HepG2 (cell line): ENCODE measurements around the gene LYZL1. TPM values are rescaled to one million over a fixed set of nuclear protein-coding genes. Genes with fewer than 3 reads are reported as not detected.

Source experiments
- ARID3A ChIP-seq: IDR thresholded peaks from 2 replicates; pipeline ENCODE4 v1.6.1; 2012; ENCODE audit warnings: low read depth, low read length, improper control_type of control experiment
- CBX5 ChIP-seq: sonication (generic); formaldehyde crosslinking; IDR thresholded peaks from 2 replicates; pipeline ENCODE4 v1.4.0; 2020; ENCODE audit warnings: missing genetic modification reagents, borderline replicate concordance
- DPF2 ChIP-seq: sonication (generic); formaldehyde crosslinking; IDR thresholded peaks from 2 replicates; pipeline ENCODE4 v1.4.0; 2020; ENCODE audit warnings: mild to moderate bottlenecking, low read depth, missing genetic modification reagents, borderline replicate concordance
- EP300 ChIP-seq, 3 experiments: sonication (generic) in 1 of 3; formaldehyde crosslinking in 1 of 3; IDR thresholded peaks; 2 replicates each; pipeline versions ENCODE4 v1.5.1 to v1.6.1; 2011 to 2020; ENCODE audit warnings: low read depth in 2 of 3, low read length in 2 of 3, borderline replicate concordance in 1 of 3, improper control_type of control experiment in 1 of 3, mild to moderate bottlenecking in 1 of 3, missing genetic modification reagents in 1 of 3, moderate library complexity in 1 of 3
- FOXA3 ChIP-seq: IDR thresholded peaks from 2 replicates; pipeline ENCODE4 v1.6.1; 2016; ENCODE audit warnings: missing genetic modification reagents, missing compliant biosample characterization
- HNRNPK ChIP-seq: fragments of 200-400 bp; formaldehyde crosslinking; IDR thresholded peaks from 2 replicates; pipeline ENCODE4 v1.6.1; 2018; ENCODE audit warnings: low read length, low read depth, moderate library complexity, mild to moderate bottlenecking; ENCODE audit not compliant: poor library complexity, severe bottlenecking
- NFYC ChIP-seq: IDR thresholded peaks from 2 replicates; pipeline ENCODE4 v1.6.1; 2016; ENCODE audit warnings: missing genetic modification reagents, missing compliant biosample characterization
- PHF21A ChIP-seq: sonication (generic); formaldehyde crosslinking; IDR thresholded peaks from 2 replicates; pipeline ENCODE4 v1.5.0; 2020; ENCODE audit warnings: mild to moderate bottlenecking, missing genetic modification reagents
- POLR2G ChIP-seq: fragments of 200-400 bp; formaldehyde crosslinking; IDR thresholded peaks from 2 replicates; pipeline ENCODE4 v1.6.1; 2018; ENCODE audit warnings: mild to moderate bottlenecking, low read depth, low read length, moderate library complexity
- RCOR2 ChIP-seq: IDR thresholded peaks from 2 replicates; pipeline ENCODE4 v1.6.1; 2016; ENCODE audit warnings: missing biosample characterization, missing genetic modification reagents
- ZFP1 ChIP-seq: IDR thresholded peaks from 2 replicates; pipeline ENCODE4 v1.6.1; 2016
- ZNF580 ChIP-seq: IDR thresholded peaks from 2 replicates; pipeline ENCODE4 v1.6.1; 2016; ENCODE audit warnings: low read depth, borderline replicate concordance
- ZNF777 ChIP-seq: sonication (generic); formaldehyde crosslinking; IDR thresholded peaks from 2 replicates; pipeline ENCODE4 v1.4.0; 2020; ENCODE audit warnings: missing genetic modification reagents
- polyA plus RNA-seq, 8 experiments: library from polyadenylated mRNA; depleted of rRNA in 3 of 8; stranded (reverse) in 7 of 8; unstranded in 1 of 8; fragments of >200 nt; fragmentation: Illumina TruSeq in 4 of 8; extraction: Trizol in 4 of 8; gene quantifications; 2 replicates each; pipeline versions ENCODE4 v1.2.1 to v1.2.3, GENCODE V29; 2011 to 2016; ENCODE audit warnings: low read depth in 4 of 8, missing spikeins in 1 of 8, mixed read lengths in 1 of 8; ENCODE audit not compliant: insufficient read depth in 1 of 8
- total RNA-seq, 5 experiments: library from RNA; depleted of rRNA; stranded (reverse); fragments of >200 nt; fragmentation: Illumina TruSeq; extraction: Trizol; gene quantifications; 2 replicates each; pipeline ENCODE4 v1.2.3, GENCODE V29; 2016; ENCODE audit warnings: low read depth in 1 of 5
- TF ChIP-seq, protein P1 (sequence below): sonication (generic); formaldehyde crosslinking; IDR thresholded peaks from 2 replicates; pipeline ENCODE4 v1.4.0; 2020; ENCODE audit warnings: missing genetic modification reagents
- TF ChIP-seq, protein P2 (sequence below): sonication (generic); formaldehyde crosslinking; IDR thresholded peaks from 2 replicates; pipeline ENCODE4 v1.5.1; 2020; ENCODE audit warnings: mild to moderate bottlenecking, missing genetic modification reagents, borderline replicate concordance

Gene LYZL1
- total and polyA plus RNA-seq, 2 of the 13 experiments (the other 11 are each of a cell fraction or from before 2014, with no cell fraction given) = not detected

DNA sequence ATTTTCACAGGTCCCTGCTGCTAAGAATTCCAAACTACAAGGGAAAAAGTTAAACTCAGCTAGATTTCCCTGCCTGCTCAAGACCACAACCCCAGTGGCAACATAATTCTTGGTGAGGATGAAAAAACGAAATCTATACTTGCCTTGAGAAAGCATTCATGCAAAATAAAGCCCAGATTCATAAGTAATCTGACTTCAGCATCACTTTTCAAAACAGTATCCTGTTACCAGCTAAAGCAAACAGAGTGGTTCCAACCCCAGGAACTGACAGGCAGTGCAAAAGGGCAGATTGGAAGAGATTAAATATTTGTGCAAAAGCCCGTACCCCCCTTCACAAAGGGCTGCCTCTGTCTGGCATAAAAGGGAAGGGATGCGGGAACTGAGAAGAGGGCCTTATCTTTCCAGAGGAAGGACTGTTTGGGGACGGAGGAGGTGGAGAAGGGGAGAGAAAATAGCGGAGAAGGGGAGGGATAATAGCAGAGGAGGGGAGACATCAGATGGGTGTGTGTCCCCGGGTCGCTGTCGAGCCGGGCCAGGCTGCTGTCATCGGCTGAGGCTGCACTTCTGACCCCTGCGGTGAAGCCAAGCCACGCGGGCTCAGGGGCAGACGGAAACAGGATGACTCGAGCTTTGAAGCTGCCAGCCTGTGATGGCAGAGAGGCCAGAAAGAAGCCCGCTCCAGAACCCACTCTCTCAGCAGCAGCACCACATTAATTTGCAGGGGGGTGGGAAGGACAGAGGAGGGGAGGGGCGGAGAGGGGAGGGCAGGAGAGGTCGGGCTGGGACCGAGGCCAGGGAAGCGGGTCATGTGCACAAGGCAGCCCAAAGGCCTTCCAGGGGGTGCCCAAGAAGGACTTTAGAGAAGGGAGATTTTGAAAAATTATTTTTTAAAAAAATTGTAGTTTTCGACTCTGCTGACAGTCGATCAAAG is 29.5 kb downstream of the LYZL1 start (continued):
- TF ChIP-seq ARID3A = peak; percentile 71
- TF ChIP-seq ZNF580 (CRISPR knock-in tag) = 0 out of 2 replicates have a peak, but pooled peaks have one; percentile 28
- peak; percentile 40 for TF ChIP-seq HNRNPK
- TF ChIP-seq RCOR2 (CRISPR knock-in tag) = peak; percentile 59; the same call in 1 of the 2 replicates
- peak; percentile 48; the same call in 1 of the 2 replicates for TF ChIP-seq CBX5 (CRISPR knock-in tag)
- 0 out of 2 replicates have a peak, but pooled peaks have one; percentile 10 for TF ChIP-seq NFYC (CRISPR knock-in tag)
- TF ChIP-seq, protein P1, sequence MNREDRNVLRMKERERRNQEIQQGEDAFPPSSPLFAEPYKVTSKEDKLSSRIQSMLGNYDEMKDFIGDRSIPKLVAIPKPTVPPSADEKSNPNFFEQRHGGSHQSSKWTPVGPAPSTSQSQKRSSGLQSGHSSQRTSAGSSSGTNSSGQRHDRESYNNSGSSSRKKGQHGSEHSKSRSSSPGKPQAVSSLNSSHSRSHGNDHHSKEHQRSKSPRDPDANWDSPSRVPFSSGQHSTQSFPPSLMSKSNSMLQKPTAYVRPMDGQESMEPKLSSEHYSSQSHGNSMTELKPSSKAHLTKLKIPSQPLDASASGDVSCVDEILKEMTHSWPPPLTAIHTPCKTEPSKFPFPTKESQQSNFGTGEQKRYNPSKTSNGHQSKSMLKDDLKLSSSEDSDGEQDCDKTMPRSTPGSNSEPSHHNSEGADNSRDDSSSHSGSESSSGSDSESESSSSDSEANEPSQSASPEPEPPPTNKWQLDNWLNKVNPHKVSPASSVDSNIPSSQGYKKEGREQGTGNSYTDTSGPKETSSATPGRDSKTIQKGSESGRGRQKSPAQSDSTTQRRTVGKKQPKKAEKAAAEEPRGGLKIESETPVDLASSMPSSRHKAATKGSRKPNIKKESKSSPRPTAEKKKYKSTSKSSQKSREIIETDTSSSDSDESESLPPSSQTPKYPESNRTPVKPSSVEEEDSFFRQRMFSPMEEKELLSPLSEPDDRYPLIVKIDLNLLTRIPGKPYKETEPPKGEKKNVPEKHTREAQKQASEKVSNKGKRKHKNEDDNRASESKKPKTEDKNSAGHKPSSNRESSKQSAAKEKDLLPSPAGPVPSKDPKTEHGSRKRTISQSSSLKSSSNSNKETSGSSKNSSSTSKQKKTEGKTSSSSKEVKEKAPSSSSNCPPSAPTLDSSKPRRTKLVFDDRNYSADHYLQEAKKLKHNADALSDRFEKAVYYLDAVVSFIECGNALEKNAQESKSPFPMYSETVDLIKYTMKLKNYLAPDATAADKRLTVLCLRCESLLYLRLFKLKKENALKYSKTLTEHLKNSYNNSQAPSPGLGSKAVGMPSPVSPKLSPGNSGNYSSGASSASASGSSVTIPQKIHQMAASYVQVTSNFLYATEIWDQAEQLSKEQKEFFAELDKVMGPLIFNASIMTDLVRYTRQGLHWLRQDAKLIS = 0 out of 2 replicates have a peak, but pooled peaks have one; percentile 24
- peak; percentile 49 to 84; a peak in 3 of 4 replicates for TF ChIP-seq EP300 (IDR thresholded peaks at IDR 0.05; ENCODE audit: low read depth in 2 of 2, low read length in 2 of 2)
- peak; percentile 88 for TF ChIP-seq EP300 (CRISPR knock-in tag; IDR thresholded peaks at IDR 0.05; ENCODE audit: borderline replicate concordance)
- TF ChIP-seq, protein P2, sequence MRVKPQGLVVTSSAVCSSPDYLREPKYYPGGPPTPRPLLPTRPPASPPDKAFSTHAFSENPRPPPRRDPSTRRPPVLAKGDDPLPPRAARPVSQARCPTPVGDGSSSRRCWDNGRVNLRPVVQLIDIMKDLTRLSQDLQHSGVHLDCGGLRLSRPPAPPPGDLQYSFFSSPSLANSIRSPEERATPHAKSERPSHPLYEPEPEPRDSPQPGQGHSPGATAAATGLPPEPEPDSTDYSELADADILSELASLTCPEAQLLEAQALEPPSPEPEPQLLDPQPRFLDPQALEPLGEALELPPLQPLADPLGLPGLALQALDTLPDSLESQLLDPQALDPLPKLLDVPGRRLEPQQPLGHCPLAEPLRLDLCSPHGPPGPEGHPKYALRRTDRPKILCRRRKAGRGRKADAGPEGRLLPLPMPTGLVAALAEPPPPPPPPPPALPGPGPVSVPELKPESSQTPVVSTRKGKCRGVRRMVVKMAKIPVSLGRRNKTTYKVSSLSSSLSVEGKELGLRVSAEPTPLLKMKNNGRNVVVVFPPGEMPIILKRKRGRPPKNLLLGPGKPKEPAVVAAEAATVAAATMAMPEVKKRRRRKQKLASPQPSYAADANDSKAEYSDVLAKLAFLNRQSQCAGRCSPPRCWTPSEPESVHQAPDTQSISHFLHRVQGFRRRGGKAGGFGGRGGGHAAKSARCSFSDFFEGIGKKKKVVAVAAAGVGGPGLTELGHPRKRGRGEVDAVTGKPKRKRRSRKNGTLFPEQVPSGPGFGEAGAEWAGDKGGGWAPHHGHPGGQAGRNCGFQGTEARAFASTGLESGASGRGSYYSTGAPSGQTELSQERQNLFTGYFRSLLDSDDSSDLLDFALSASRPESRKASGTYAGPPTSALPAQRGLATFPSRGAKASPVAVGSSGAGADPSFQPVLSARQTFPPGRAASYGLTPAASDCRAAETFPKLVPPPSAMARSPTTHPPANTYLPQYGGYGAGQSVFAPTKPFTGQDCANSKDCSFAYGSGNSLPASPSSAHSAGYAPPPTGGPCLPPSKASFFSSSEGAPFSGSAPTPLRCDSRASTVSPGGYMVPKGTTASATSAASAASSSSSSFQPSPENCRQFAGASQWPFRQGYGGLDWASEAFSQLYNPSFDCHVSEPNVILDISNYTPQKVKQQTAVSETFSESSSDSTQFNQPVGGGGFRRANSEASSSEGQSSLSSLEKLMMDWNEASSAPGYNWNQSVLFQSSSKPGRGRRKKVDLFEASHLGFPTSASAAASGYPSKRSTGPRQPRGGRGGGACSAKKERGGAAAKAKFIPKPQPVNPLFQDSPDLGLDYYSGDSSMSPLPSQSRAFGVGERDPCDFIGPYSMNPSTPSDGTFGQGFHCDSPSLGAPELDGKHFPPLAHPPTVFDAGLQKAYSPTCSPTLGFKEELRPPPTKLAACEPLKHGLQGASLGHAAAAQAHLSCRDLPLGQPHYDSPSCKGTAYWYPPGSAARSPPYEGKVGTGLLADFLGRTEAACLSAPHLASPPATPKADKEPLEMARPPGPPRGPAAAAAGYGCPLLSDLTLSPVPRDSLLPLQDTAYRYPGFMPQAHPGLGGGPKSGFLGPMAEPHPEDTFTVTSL (CRISPR knock-in tag) = peak; percentile 71; the same call in 1 of the 2 replicates
- peak; percentile 81 for TF ChIP-seq DPF2 (CRISPR knock-in tag)
- TF ChIP-seq POLR2G = peak; percentile 49
- peak; percentile 70; the same call in 1 of the 2 replicates for TF ChIP-seq PHF21A (CRISPR knock-in tag)
- TF ChIP-seq FOXA3 (CRISPR knock-in tag) = peak; percentile 67
- TF ChIP-seq ZNF777 (CRISPR knock-in tag) = peak; percentile 7; the same call in 1 of the 2 replicates
- 0 out of 2 replicates have a peak, but pooled peaks have one; percentile 39 for TF ChIP-seq ZFP1 (CRISPR knock-in tag)
